Neuronal stem cell (in vitro differentiated cells): Measurements from ENCODE around the gene SSR1.
A peak's percentile ranks its signal among the peaks of the same experiment; 100 is the strongest.

Source experiments
- DNase-seq: peaks from one replicate; pipeline ENCODE4 v3.0.0-alpha.2; 2013; ENCODE audit warnings: low spot score
- H2AFZ ChIP-seq: one replicate; pipeline ENCODE4 v1.6.1; 2013; ENCODE audit warnings: mild to moderate bottlenecking, low read length, inconsistent platforms
- H2AK5ac ChIP-seq: 2 replicates; pipeline ENCODE4 v1.6.1; 2013; ENCODE audit warnings: low read depth, mild to moderate bottlenecking, inconsistent platforms, low read length, moderate library complexity, mixed read lengths
- H2BK120ac ChIP-seq: 2 replicates; pipeline ENCODE4 v1.6.1; 2013; ENCODE audit warnings: low read depth, mild to moderate bottlenecking, inconsistent platforms, low read length, moderate library complexity, mixed read lengths
- H2BK12ac ChIP-seq: one replicate; pipeline ENCODE4 v1.6.1; 2013; ENCODE audit warnings: low read length, inconsistent platforms
- H2BK15ac ChIP-seq: 2 replicates; pipeline ENCODE4 v1.6.1; 2013; ENCODE audit warnings: mild to moderate bottlenecking, low read length, inconsistent platforms, mixed read lengths
- H2BK5ac ChIP-seq: one replicate; pipeline ENCODE4 v1.6.1; 2013; ENCODE audit warnings: inconsistent platforms, mild to moderate bottlenecking, low read length, moderate library complexity
- H3K14ac ChIP-seq: one replicate; pipeline ENCODE4 v1.6.1; 2013; ENCODE audit warnings: low read length, inconsistent platforms
- H3K18ac ChIP-seq: 2 replicates; pipeline ENCODE4 v1.6.1; 2013; ENCODE audit warnings: low read length, inconsistent platforms
- H3K23ac ChIP-seq: 2 replicates; pipeline ENCODE4 v1.6.1; 2013; ENCODE audit warnings: low read depth, mild to moderate bottlenecking, mixed read lengths, low read length, inconsistent platforms; ENCODE audit not compliant: poor library complexity
- H3K27ac ChIP-seq: replicated peaks from 3 replicates; pipeline ENCODE4 v1.5.1; 2013; ENCODE audit warnings: low read length, inconsistent platforms
- H3K27me3 ChIP-seq, 3 experiments: 2 replicates each; pipeline ENCODE4 v1.6.1; 2013; ENCODE audit warnings: low read length in 3 of 3, mild to moderate bottlenecking in 2 of 3, inconsistent platforms in 1 of 3, low read depth in 1 of 3, mixed read lengths in 1 of 3, moderate library complexity in 1 of 3; ENCODE audit not compliant: control insufficient read depth in 3 of 3, insufficient read depth in 3 of 3
- H3K36me3 ChIP-seq, 2 donors: replicated peaks in 1 of 2; 2 replicates each; pipeline ENCODE4 v1.6.1; 2013; ENCODE audit warnings: low read length in 2 of 2; ENCODE audit not compliant: control insufficient read depth in 2 of 2, insufficient read depth in 2 of 2
- H3K4ac ChIP-seq: 2 replicates; pipeline ENCODE4 v1.6.1; 2013; ENCODE audit warnings: inconsistent platforms, mild to moderate bottlenecking, low read length, moderate library complexity
- H3K4me1 ChIP-seq, 2 donors: 1 replicate in 1 of 2; 2 replicates in 1 of 2; pipeline ENCODE4 v1.6.1; 2013; ENCODE audit warnings: low read length in 2 of 2, low read depth in 1 of 2; ENCODE audit not compliant: control insufficient read depth in 2 of 2, insufficient read depth in 1 of 2
- H3K4me2 ChIP-seq: one replicate; pipeline ENCODE4 v1.6.1; 2013; ENCODE audit warnings: mild to moderate bottlenecking, low read length, inconsistent platforms; ENCODE audit not compliant: insufficient read depth, poor library complexity, severe bottlenecking
- H3K4me3 ChIP-seq, 2 donors: 2 replicates each; pipeline ENCODE4 v1.5.1; 2013; ENCODE audit warnings: low read length in 2 of 2, mild to moderate bottlenecking in 2 of 2, inconsistent platforms in 1 of 2, moderate library complexity in 1 of 2
- H3K79me1 ChIP-seq: one replicate; pipeline ENCODE4 v1.6.1; 2013; ENCODE audit warnings: low read depth, mild to moderate bottlenecking, inconsistent platforms, low read length, moderate library complexity
- H3K9ac ChIP-seq: one replicate; pipeline ENCODE4 v1.6.1; 2013; ENCODE audit warnings: mild to moderate bottlenecking, low read depth, low read length, inconsistent platforms; ENCODE audit not compliant: poor library complexity
- H3K9me3 ChIP-seq, 2 donors: replicated peaks in 1 of 2; 2 replicates each; pipeline versions ENCODE3 to v1.6.1; 2013; ENCODE audit warnings: low read length in 2 of 2, mild to moderate bottlenecking in 2 of 2, inconsistent platforms in 1 of 2, low read depth in 1 of 2, mixed read lengths in 1 of 2, moderate library complexity in 1 of 2; ENCODE audit not compliant: control insufficient read depth in 2 of 2, insufficient read depth in 1 of 2
- H4K8ac ChIP-seq: one replicate; pipeline ENCODE4 v1.6.1; 2013; ENCODE audit warnings: low read depth, mild to moderate bottlenecking, inconsistent platforms, low read length, moderate library complexity
- H4K91ac ChIP-seq: one replicate; pipeline ENCODE4 v1.6.1; 2013; ENCODE audit warnings: low read length, low read depth, mild to moderate bottlenecking, inconsistent platforms; ENCODE audit not compliant: poor library complexity
- WGBS, 2 donors: extraction: QIAGEN DNeasy Blood & Tissue Kit; methylation state at CpG; one replicate each; pipeline ENCODE4 v1.1.7; 2013; ENCODE audit warnings: missing lambda C conversion rate in 2 of 2, mixed read lengths in 1 of 2; ENCODE audit not compliant: insufficient read length in 2 of 2, insufficient replicate concordance in 1 of 2; ENCODE audit errors: extremely low coverage in 2 of 2; 5-methylcytosine and 5-hydroxymethylcytosine counted together

The SSR1 gene

DNA sequence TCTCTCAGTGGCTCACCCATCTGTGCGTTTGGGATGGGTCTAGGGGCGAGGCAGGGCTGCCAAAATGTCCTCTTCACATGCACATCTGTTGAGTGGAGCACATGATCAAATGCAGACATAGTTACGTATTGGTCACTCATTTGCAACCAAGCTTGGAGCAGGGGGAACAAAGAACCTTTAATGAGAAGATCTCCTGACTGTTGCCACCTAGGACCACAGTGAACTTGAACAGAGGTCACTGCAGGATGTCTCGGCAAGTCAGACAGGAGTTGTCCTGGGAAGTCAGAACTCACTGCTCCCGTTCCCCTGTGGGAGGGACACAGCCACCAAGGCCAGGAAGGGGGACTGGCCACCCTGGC lies 73.4 kb downstream of the SSR1 start:
- Histone ChIP-seq H2BK15ac (no peak overlapping the region), H3K4me1 (peaks cover 13% of the 10 kb centered on the region in 2 donors), H3K4ac (no peak overlapping the region), H4K8ac (no peak overlapping the region), H4K91ac (no peak overlapping the region), H2BK12ac (no peak overlapping the region), H3K14ac (no peak overlapping the region), H3K4me3 (no peak overlapping the region), H3K4me2 (no peak overlapping the region), H3K23ac (no peak overlapping the region), H3K18ac (no peak overlapping the region), H3K79me1 (no peaks in the 10 kb centered on the region), H3K9ac (no peak overlapping the region), H2BK5ac (no peak overlapping the region), H3K27ac (no peak overlapping the region), H2AK5ac (no peak overlapping the region), H2AFZ (no peak overlapping the region), H3K36me3 (peaks cover 2 to 27% of the 10 kb centered on the region in 2 donors), H3K9me3 (no peaks in the 10 kb centered on the region), H2BK120ac (no peak overlapping the region), H3K27me3 (no peaks in the 10 kb centered on the region)
- WGBS, 2 donors, result no CpG with 5 or more reads among the region's 5 CpGs
- DNase-seq, result no peak

DNA sequence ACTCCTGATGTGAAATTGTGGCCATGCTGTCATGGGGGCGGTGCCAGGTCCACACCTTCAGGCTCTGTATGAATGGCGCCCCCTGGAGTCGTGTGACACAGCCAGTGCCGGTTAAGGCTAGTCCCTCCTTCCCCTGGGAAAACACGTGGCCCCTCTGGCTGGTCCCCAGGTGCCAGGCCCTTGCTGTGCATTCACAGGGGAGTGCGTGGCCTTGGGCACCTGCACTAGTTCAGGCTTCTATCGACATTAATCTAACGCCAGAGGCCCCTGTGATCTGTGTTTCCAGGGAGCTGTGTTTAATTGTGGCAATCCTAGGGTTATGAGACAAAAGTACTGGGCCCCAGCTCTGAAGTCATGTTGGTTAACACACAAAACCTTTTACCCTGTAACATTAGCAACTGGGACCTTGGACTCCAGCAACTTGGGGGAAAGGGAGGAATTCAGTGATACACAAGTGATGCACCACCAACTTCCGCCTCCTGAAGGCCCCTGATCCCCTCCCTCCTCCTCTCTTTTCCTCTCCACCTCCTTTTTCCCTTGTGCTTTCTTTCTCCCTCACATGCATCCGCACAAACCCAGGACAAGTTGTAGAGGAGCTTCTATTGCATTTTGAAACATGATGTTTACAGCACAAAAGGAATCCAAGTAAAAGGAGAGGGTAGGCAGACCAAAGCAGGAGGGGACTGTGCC lies 74.0 kb downstream of the SSR1 start:
- no CpG with 5 or more reads among the region's 10 CpGs for WGBS, 2 donors
- DNase-seq, result peak; percentile 64
- no peak overlapping the region for H4K8ac ChIP-seq

DNA sequence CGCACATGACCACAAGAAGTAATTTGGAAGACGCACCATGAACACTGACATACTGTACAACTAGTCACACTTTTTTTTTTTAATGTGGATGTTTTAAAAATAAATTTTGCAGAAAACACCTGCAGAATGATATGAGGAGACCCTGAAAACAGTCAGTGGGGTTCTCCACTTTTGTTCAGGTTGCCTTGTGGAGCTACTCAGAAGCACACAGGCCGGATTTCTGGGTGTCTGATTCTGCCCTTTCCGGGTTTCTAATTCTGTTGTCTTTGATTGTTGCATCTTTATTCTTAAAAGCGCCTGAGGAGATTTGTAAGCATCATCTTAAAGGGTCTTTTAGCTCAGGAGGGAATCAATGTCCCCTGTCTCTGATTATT lies 74.5 kb downstream of the SSR1 start:
- no peaks in the 10 kb centered on the region for H3K27me3 ChIP-seq
- no CpG with 5 or more reads among the region's 5 CpGs for WGBS, 2 donors
- no peak overlapping the region for H3K4me3 ChIP-seq
- no peaks in the 10 kb centered on the region for H3K9me3 ChIP-seq
- no peak overlapping the region for H3K4ac ChIP-seq
- no peak overlapping the region for H2BK15ac ChIP-seq
- no peaks in the 10 kb centered on the region for H3K79me1 ChIP-seq
- no peak overlapping the region for H3K4me2 ChIP-seq
- no peak overlapping the region for H2AK5ac ChIP-seq
- no peak overlapping the region for H2BK120ac ChIP-seq
- no peak overlapping the region for H2BK12ac ChIP-seq
- H3K18ac ChIP-seq, result no peak overlapping the region
- no peak overlapping the region for H2BK5ac ChIP-seq
- no peak overlapping the region for H4K8ac ChIP-seq
- H3K14ac ChIP-seq, result no peak overlapping the region
- H3K27ac ChIP-seq, result no peak overlapping the region
- no peak overlapping the region for H4K91ac ChIP-seq
- DNase-seq, result no peak
- H3K23ac ChIP-seq, result no peak overlapping the region
- H3K9ac ChIP-seq, result no peak overlapping the region
- H2AFZ ChIP-seq, result no peak overlapping the region
- peaks cover 13 to 14% of the 10 kb centered on the region in 2 donors for H3K4me1 ChIP-seq
- peaks cover 2 to 36% of the 10 kb centered on the region in 2 donors for H3K36me3 ChIP-seq

More for the DNA sequence above, 74.0 kb downstream of the SSR1 start:
- H2BK120ac ChIP-seq, result no peak overlapping the region
- H3K4ac ChIP-seq, result no peak overlapping the region
- no peak overlapping the region for H2AFZ ChIP-seq
- no peaks in the 10 kb centered on the region for H3K27me3 ChIP-seq
- H3K14ac ChIP-seq, result no peak overlapping the region
- H2BK5ac ChIP-seq, result no peak overlapping the region
- H2BK15ac ChIP-seq, result no peak overlapping the region
- H3K79me1 ChIP-seq, result no peaks in the 10 kb centered on the region
- H3K4me3 ChIP-seq, result no peak overlapping the region
- H3K18ac ChIP-seq, result no peak overlapping the region
- peaks cover 2 to 31% of the 10 kb centered on the region in 2 donors for H3K36me3 ChIP-seq
- H3K9me3 ChIP-seq, result no peaks in the 10 kb centered on the region
- no peak overlapping the region for H3K27ac ChIP-seq
- H3K23ac ChIP-seq, result no peak overlapping the region
- no peak overlapping the region for H4K91ac ChIP-seq
- no peak overlapping the region for H3K4me2 ChIP-seq
- H2AK5ac ChIP-seq, result no peak overlapping the region
- no peak overlapping the region for H3K9ac ChIP-seq
- H3K4me1 ChIP-seq, result peaks cover 13% of the 10 kb centered on the region in 2 donors
- H2BK12ac ChIP-seq, result no peak overlapping the region

DNA sequence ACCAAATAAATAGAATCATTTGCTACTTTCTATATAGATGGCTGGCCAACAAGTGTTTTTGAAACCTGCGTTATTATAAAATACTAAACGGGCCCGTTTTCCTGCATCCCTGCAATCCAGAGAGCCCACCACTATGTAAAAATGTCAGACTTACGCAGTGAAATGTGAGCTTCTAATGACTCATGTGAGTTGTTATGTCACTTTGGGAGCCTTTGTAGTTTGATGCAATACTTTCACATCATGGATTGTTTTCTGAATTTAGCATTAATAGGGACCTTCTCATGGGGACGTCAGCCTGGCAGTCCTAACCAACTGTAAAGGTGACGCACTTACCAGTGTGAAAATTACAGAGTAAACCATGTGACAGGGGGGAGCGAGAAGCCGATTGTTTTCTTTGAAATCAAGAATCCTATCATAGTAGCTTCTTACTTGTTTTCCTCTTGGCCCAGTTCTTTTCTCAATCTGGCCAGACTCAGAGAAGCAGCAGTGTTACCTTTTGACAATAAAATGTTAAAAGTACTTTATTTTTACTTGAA lies 75.3 kb downstream of the SSR1 start:
- no peak overlapping the region for H2BK12ac ChIP-seq
- no peak overlapping the region for H3K14ac ChIP-seq
- no peak for DNase-seq
- H2BK120ac ChIP-seq, result no peak overlapping the region
- H3K18ac ChIP-seq, result no peak overlapping the region
- no peak overlapping the region for H3K4me3 ChIP-seq
- WGBS, 2 donors, result no CpG with 5 or more reads among the region's 8 CpGs
- no peak overlapping the region for H3K23ac ChIP-seq
- H2AK5ac ChIP-seq, result no peak overlapping the region
- H2BK5ac ChIP-seq, result no peak overlapping the region
- no peak overlapping the region for H2AFZ ChIP-seq
- H3K9ac ChIP-seq, result no peak overlapping the region
- H3K27ac ChIP-seq, result no peak overlapping the region
- H3K36me3 ChIP-seq, result peaks cover 2 to 41% of the 10 kb centered on the region in 2 donors
- no peak overlapping the region for H3K4ac ChIP-seq
- peaks cover 9% of the 10 kb centered on the region in 2 donors for H3K4me1 ChIP-seq
- no peaks in the 10 kb centered on the region for H3K27me3 ChIP-seq
- H4K91ac ChIP-seq, result no peak overlapping the region
- peak overlapping the region; percentile 31 for H4K8ac ChIP-seq
- H2BK15ac ChIP-seq, result no peak overlapping the region
- H3K79me1 ChIP-seq, result no peaks in the 10 kb centered on the region
- H3K9me3 ChIP-seq, result no peaks in the 10 kb centered on the region
- no peak overlapping the region for H3K4me2 ChIP-seq
